Neutrophil (primary cell): ENCODE measurements around the gene RUSC1.

Experiments used
- H3K27ac ChIP-seq: fragments of 200-600 bp; sonication (generic); 2 replicates; pipeline ENCODE4 v1.5.1; 2016; ENCODE audit warnings: mild to moderate bottlenecking, moderate library complexity
- H3K27me3 ChIP-seq: fragments of 200-600 bp; sonication (generic); 2 replicates; pipeline ENCODE4 v1.6.0; 2016; ENCODE audit warnings: mild to moderate bottlenecking
- H3K36me3 ChIP-seq: fragments of 200-600 bp; sonication (generic); 2 replicates; pipeline ENCODE4 v1.5.1; 2017
- H3K4me1 ChIP-seq, 2 experiments: fragments of 200-600 bp in 1 of 2; sonication (generic) in 1 of 2; 1 replicate in 1 of 2; 2 replicates in 1 of 2; pipeline versions ENCODE4 v1.5.1 to v1.6.1; 2013 to 2016; ENCODE audit warnings: low read depth in 1 of 2, low read length in 1 of 2, mild to moderate bottlenecking in 1 of 2, moderate library complexity in 1 of 2; ENCODE audit not compliant: control insufficient read depth in 1 of 2, insufficient read depth in 1 of 2
- H3K4me3 ChIP-seq, 2 experiments: fragments of 200-600 bp in 1 of 2; sonication (generic) in 1 of 2; 1 replicate in 1 of 2; 2 replicates in 1 of 2; pipeline ENCODE4 v1.5.1; 2013 to 2016; ENCODE audit warnings: low read depth in 1 of 2, low read length in 1 of 2, mild to moderate bottlenecking in 1 of 2, moderate library complexity in 1 of 2
- H3K9me3 ChIP-seq: fragments of 200-600 bp; sonication (generic); 2 replicates; pipeline ENCODE4 v1.5.1; 2016
- CTCF ChIP-seq: fragments of 200-600 bp; sonication (generic); IDR thresholded peaks from 2 replicates; pipeline ENCODE4 v1.5.1; 2016; ENCODE audit warnings: antibody characterized with exemption

The RUSC1 gene

GRCh38 chr1:155339515-155340097, 18.9 kb downstream of the RUSC1 start:
- Histone ChIP-seq H3K27me3 (no peaks in the 10 kb centered on the region), H3K36me3 (peaks cover 99% of the 10 kb centered on the region), H3K9me3 (no peaks in the 10 kb centered on the region), H3K4me1 (no peaks in the 10 kb centered on the region), H3K27ac (no peak overlapping the region), H3K4me3 (no peak overlapping the region)
- no peak for TF ChIP-seq CTCF

GRCh38 chr1:155342842-155343241, 22.1 kb downstream of the RUSC1 start:
- Histone ChIP-seq H3K4me3 (no peak overlapping the region), H3K36me3 (peaks cover 100% of the 10 kb centered on the region), H3K27me3 (no peaks in the 10 kb centered on the region), H3K27ac (no peak overlapping the region), H3K9me3 (no peaks in the 10 kb centered on the region), H3K4me1 (no peaks in the 10 kb centered on the region)
- no peak for TF ChIP-seq CTCF

GRCh38 chr1:155352631-155353030, 31.9 kb downstream of the RUSC1 start:
- no peak for TF ChIP-seq CTCF
- Histone ChIP-seq H3K4me3 (no peak overlapping the region), H3K36me3 (peaks cover 94% of the 10 kb centered on the region)

GRCh38 chr1:155360051-155360450, 39.4 kb downstream of the RUSC1 start:
- H3K36me3 ChIP-seq: peaks cover 87% of the 10 kb centered on the region
- no peak for TF ChIP-seq CTCF
- no peaks in the 10 kb centered on the region for H3K4me1 ChIP-seq
- no peaks in the 10 kb centered on the region for H3K27me3 ChIP-seq
- no peak overlapping the region for H3K27ac ChIP-seq
- no peak overlapping the region for H3K4me3 ChIP-seq
- no peaks in the 10 kb centered on the region for H3K9me3 ChIP-seq

More at GRCh38 chr1:155352631-155353030, 31.9 kb downstream of the RUSC1 start:
- Histone ChIP-seq H3K9me3 (no peaks in the 10 kb centered on the region), H3K27me3 (no peaks in the 10 kb centered on the region), H3K27ac (no peak overlapping the region), H3K4me1 (no peaks in the 10 kb centered on the region)

- Histone ChIP-seq H3K4me1 (no peaks in the 10 kb centered on the region), H3K27me3 (no peaks in the 10 kb centered on the region), H3K9me3 (no peaks in the 10 kb centered on the region), H3K27ac (no peak overlapping the region), H3K36me3 (peaks cover 73% of the 10 kb centered on the region), H3K4me3 (no peak overlapping the region)
- TF ChIP-seq CTCF: no peak
These were observed 58.5 kb downstream of the RUSC1 start for GRCh38 chr1:155379180-155379579.

- Histone ChIP-seq H3K36me3 (peaks cover 68% of the 10 kb centered on the region), H3K27ac (no peak overlapping the region), H3K9me3 (no peaks in the 10 kb centered on the region), H3K4me3 (no peak overlapping the region), H3K27me3 (no peaks in the 10 kb centered on the region), H3K4me1 (no peaks in the 10 kb centered on the region)
- no peak for TF ChIP-seq CTCF
These were observed 59.0 kb downstream of the RUSC1 start for GRCh38 chr1:155379631-155380090.
